ENCODE measurements around the gene TCF4.

GRCh38 chr18:55584201-55584600 lies 3.8 kb downstream of the TCF4 start:
- TF ChIP-seq EP300 (IDR thresholded peaks at IDR 0.05) (no peak), CTCF (IDR thresholded peaks at IDR 0.05) (no peak), POLR2AphosphoS5 (IDR thresholded peaks at IDR 0.05) (no peak), POLR2A (IDR thresholded peaks at IDR 0.05; ENCODE audit: low read depth) (no peak)
